Measurements from ENCODE around the gene TC2N. TPM values are rescaled to one million over a fixed set of nuclear protein-coding genes. Genes with fewer than 3 reads are reported as not detected.

TC2N gene
- total and polyA plus RNA-seq, 2 of the 4 experiments (the other 2 are of a cell fraction): 0.03 to 0.18 TPM

DNA sequence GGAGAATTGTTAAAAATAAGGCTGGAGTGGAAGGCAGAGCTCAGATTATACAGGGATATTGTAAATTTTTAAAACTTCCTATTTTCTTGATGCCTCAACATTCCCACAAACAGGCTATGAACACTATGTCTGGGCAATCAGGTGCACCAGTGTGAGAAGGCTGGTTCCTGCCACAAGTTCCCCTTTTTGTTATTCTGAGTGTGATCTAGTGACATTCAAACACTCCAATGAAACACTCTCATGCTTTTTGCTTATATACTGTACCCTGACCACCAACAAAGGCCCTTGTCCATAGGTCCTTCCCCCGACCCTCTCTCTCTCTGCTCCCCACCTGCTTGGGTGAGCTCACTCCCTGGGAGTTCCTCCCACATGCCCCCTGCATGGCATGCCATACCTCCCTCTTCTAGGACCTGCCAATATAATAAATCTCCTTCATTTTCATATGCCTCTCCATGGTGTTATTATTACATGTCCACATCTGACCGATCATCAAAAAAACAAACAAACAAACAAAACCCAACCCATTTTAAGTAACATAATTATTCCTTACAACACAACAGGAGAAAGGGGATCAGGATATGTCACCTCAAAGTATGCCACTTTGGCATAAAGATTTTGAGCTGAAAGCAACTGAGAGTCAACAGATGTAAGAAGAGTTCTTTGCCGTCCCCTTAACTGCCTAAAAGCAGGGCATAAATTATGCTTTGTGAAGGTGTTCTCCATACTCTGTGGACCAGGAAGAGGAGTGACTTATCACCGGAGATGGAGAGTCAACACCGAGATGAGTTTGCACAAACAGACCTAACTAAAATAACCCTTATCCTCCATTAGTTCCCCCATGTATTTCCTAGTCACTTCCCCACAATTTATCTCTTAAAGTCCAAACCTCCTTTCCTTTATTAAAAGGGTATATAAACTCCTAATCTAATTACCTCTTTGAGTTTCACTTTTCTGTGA is 92.9 kb downstream of the TC2N start (continued):
- TF ChIP-seq NFE2L2 (IDR thresholded peaks at IDR 0.05; ENCODE audit: low read depth, low read length): no peak

DNA sequence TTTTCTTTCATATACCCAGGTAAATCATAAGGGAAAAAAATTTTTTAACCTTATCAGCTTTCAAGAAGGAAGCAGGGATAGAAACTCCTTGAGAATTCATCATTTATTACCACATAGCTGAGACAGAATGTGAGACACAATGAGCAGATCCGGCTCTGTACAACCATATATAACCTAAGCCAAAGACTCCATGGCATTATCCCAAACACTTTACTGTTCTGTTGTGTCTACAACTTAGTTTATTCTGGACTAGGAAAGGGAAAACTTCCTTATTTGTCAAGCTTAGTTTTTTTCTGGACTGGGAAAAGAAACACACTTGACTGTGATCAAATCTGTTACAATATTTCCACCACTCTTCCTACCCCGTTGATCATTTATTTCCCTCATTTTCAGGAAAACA is 97.2 kb downstream of the TC2N start:
- no peaks in the 10 kb centered on the region for H3K27me3 ChIP-seq (ENCODE audit: control insufficient read depth, insufficient read depth, low read length)
- no peak overlapping the region for H4K91ac ChIP-seq (ENCODE audit: insufficient read depth, low read depth, low read length)
- H3K56ac ChIP-seq (ENCODE audit: extremely low read depth, insufficient read depth, low read length): no peak overlapping the region
- H3K4me2 ChIP-seq (ENCODE audit: low read depth, low read length): no peak overlapping the region
- dilution Hi-C loops (cut with HindIII; ENCODE audit: low sequenced_read_pairs, unreplicated experiment) (no loop called here), in situ Hi-C loops (cut with MboI; ENCODE audit: low sequenced_read_pairs) (no loop called here), intact Hi-C loops (cut with micrococcal nuclease) (no loop called here)
- H2BK15ac ChIP-seq (ENCODE audit: low read depth, low read length): no peak overlapping the region
- H3K4me3 ChIP-seq (ENCODE audit: insufficient read depth, low read depth, low read length): no peak overlapping the region
- ChIA-PET CTCF (no interaction called here), POLR2A (ENCODE audit: unreplicated experiment) (no interaction called here)
- H2BK20ac ChIP-seq (ENCODE audit: low read depth, low read length): no peak overlapping the region
- no peaks in the 10 kb centered on the region for H4K20me1 ChIP-seq (ENCODE audit: insufficient read depth, low read length)
- no TSS peak for BruUV-seq (replicated peaks)
- no peak overlapping the region for H3K27ac ChIP-seq (ENCODE audit: insufficient read depth, low read length)
- H3K4me1 ChIP-seq (ENCODE audit: control insufficient read depth, insufficient read depth, low read length): no peaks in the 10 kb centered on the region
- no peak overlapping the region for H3K9ac ChIP-seq (ENCODE audit: low read depth, low read length)
- ATAC-seq (ENCODE audit: low read depth): no peak
- no peak overlapping the region for H2BK120ac ChIP-seq (ENCODE audit: low read depth, low read length)
- no peak for DNase-seq
- no peak overlapping the region for H3K18ac ChIP-seq (ENCODE audit: low read depth, low read length)
- H3K4ac ChIP-seq (ENCODE audit: low read depth, low read length): no peak overlapping the region
- no peaks in the 10 kb centered on the region for H3K79me1 ChIP-seq (ENCODE audit: low read depth in 1 of 2, low read length in 2 of 2)
- H3K36me3 ChIP-seq (ENCODE audit: control insufficient read depth, insufficient read depth, low read length): no peaks in the 10 kb centered on the region
- no peak overlapping the region for H4K5ac ChIP-seq (ENCODE audit: low read depth, low read length)
- no peaks in the 10 kb centered on the region for H3K9me3 ChIP-seq (ENCODE audit: control insufficient read depth, insufficient read depth, low read length)
- no peak overlapping the region for H2AFZ ChIP-seq (replicated peaks; ENCODE audit: low read length, poor library complexity)
- H2AK9ac ChIP-seq (replicated peaks; ENCODE audit: low read depth, low read length, poor library complexity): no peak overlapping the region
- no peak overlapping the region for H2BK5ac ChIP-seq (ENCODE audit: low read depth, low read length, poor library complexity, severe bottlenecking)
- no peak overlapping the region for H2AK5ac ChIP-seq (ENCODE audit: low read depth, low read length)
- no peak overlapping the region for H4K8ac ChIP-seq (ENCODE audit: low read depth in 2 of 2, low read length in 2 of 2)
- TF ChIP-seq, protein P1, sequence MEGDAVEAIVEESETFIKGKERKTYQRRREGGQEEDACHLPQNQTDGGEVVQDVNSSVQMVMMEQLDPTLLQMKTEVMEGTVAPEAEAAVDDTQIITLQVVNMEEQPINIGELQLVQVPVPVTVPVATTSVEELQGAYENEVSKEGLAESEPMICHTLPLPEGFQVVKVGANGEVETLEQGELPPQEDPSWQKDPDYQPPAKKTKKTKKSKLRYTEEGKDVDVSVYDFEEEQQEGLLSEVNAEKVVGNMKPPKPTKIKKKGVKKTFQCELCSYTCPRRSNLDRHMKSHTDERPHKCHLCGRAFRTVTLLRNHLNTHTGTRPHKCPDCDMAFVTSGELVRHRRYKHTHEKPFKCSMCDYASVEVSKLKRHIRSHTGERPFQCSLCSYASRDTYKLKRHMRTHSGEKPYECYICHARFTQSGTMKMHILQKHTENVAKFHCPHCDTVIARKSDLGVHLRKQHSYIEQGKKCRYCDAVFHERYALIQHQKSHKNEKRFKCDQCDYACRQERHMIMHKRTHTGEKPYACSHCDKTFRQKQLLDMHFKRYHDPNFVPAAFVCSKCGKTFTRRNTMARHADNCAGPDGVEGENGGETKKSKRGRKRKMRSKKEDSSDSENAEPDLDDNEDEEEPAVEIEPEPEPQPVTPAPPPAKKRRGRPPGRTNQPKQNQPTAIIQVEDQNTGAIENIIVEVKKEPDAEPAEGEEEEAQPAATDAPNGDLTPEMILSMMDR (conservative IDR thresholded peaks at IDR 0.05; ENCODE audit: low read depth, low read length): no peak
- TF ChIP-seq RAD21 (IDR thresholded peaks at IDR 0.05; ENCODE audit: low read length) (no peak), BHLHE40 (IDR thresholded peaks at IDR 0.05; ENCODE audit: low read depth, low read length) (no peak)
- H3K9me1 ChIP-seq (ENCODE audit: insufficient read depth, low read length): no peaks in the 10 kb centered on the region
- H3K14ac ChIP-seq (replicated peaks; ENCODE audit: low read depth, low read length): no peak overlapping the region
- no peak overlapping the region for H3K23ac ChIP-seq (ENCODE audit: low read depth, low read length)
- no CpG with 5 or more reads among the region's 2 CpGs for WGBS, 2 experiments (ENCODE audit: extremely low coverage in 2 of 2, insufficient read length in 1 of 2)
